Heart left ventricle (tissue), 13 donors: ENCODE measurements around the gene LMCD1.

ENCODE experiments used
- POLR2A ChIP-seq, 2 donors: fragments of 450-650 bp; IDR thresholded peaks; one replicate each; pipeline ENCODE4 v1.6.1; 2017; ENCODE audit warnings: antibody characterized with exemption in 2 of 2, mild to moderate bottlenecking in 2 of 2, moderate library complexity in 2 of 2
- TF ChIP-seq, protein P1 (sequence below), 12 donors: fragments of 200-600 bp; sonication (generic) in 4 of 12; IDR thresholded peaks; one replicate each; pipeline versions ENCODE4 v1.5.0 to v1.8.0; 2018 to 2022; ENCODE audit warnings: antibody characterized with exemption in 12 of 12, mild to moderate bottlenecking in 5 of 12
- donor health status: ischemic (EF 13 %, LVEDD 7.1; RV severe dilation, severe dysfunction).
- donor health status: DM: no; HTN: yes; CAD: no.
- donor health status: DM: no; HTN: no; CAD: no.
- donor health status: ischemic (EF 25% LVEDD 6.9; RV normal size, moderate dysfunction).
- donor health status: ischemic (EF 25% LVEDD 5.7; RV mildly dilated, moderate dysfunction).
- donor health status: ischemic (EF 35%, LVEDD 5.7; RV mildly dilated, moderate dysfunction).
- donor health status: nonischemic (EF 11% LVEDD 7.7; RV severe dilation, severe dysfunction).
- donor health status: DM: yes; HTN: yes; CAD: no.
- donor health status: PGD.
- donor health status: ischemic (EF 29% LVEDD 5.4; RV normal size, mild dysfunction).
- donor health status: nonischemic (EF 23%, LVEDD 6.1; RV moderate dilation, normal function).

DNA sequence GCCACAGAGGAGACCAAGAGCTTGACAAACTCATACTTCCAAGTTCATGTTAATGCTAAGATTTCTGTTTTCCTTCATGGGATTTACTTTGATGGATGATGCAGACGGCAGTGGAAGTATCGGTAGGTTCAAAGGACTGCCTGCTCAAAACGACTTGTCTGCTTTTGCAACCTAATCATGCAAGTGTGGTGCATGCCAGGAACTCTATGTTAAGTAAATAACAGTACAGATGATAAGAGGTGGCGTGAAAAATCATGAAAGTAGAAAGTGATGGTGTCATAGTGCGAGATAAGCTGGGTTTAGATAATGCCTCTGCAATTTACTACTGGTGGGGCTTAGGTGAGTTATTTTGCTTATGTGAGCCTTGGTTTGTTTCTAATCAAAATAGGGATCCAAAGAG is 14.7 kb upstream of the LMCD1 start:
- TF ChIP-seq, protein P1, sequence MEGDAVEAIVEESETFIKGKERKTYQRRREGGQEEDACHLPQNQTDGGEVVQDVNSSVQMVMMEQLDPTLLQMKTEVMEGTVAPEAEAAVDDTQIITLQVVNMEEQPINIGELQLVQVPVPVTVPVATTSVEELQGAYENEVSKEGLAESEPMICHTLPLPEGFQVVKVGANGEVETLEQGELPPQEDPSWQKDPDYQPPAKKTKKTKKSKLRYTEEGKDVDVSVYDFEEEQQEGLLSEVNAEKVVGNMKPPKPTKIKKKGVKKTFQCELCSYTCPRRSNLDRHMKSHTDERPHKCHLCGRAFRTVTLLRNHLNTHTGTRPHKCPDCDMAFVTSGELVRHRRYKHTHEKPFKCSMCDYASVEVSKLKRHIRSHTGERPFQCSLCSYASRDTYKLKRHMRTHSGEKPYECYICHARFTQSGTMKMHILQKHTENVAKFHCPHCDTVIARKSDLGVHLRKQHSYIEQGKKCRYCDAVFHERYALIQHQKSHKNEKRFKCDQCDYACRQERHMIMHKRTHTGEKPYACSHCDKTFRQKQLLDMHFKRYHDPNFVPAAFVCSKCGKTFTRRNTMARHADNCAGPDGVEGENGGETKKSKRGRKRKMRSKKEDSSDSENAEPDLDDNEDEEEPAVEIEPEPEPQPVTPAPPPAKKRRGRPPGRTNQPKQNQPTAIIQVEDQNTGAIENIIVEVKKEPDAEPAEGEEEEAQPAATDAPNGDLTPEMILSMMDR (IDR thresholded peaks at IDR 0.05) = no peak
- no peak for TF ChIP-seq POLR2A (IDR thresholded peaks at IDR 0.05)
